ENCODE measurements around the gene SLC4A1.

The SLC4A1 gene

DNA sequence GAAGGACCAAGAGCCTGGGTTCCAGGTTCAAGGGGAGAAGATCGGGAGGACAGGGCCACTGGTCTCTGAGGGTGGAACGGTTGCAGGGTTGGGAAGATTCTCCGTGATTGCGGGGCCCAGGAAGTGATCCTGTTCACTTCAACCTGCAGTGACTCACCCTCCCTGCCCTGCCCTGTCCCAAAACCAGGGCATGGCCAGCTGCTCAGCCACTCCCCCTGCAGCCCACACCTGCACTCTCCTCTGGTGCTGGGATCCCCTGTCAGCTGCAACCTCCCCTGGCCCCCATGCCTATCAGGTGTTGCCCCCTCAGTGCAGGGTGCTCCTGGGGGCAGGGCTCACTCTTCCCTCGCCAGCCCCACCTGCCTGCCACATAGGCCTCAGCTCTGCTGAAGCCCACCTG, 41.5 kb upstream of the SLC4A1 start:
- no peak overlapping the region for H3K4me3 ChIP-seq (replicated peaks; ENCODE audit: low read depth, low read length)
- TF ChIP-seq, protein P1, sequence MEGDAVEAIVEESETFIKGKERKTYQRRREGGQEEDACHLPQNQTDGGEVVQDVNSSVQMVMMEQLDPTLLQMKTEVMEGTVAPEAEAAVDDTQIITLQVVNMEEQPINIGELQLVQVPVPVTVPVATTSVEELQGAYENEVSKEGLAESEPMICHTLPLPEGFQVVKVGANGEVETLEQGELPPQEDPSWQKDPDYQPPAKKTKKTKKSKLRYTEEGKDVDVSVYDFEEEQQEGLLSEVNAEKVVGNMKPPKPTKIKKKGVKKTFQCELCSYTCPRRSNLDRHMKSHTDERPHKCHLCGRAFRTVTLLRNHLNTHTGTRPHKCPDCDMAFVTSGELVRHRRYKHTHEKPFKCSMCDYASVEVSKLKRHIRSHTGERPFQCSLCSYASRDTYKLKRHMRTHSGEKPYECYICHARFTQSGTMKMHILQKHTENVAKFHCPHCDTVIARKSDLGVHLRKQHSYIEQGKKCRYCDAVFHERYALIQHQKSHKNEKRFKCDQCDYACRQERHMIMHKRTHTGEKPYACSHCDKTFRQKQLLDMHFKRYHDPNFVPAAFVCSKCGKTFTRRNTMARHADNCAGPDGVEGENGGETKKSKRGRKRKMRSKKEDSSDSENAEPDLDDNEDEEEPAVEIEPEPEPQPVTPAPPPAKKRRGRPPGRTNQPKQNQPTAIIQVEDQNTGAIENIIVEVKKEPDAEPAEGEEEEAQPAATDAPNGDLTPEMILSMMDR (IDR thresholded peaks at IDR 0.05; ENCODE audit: insufficient read depth, low read length, poor library complexity, severe bottlenecking), result no peak
- H3K27me3 ChIP-seq (replicated peaks; ENCODE audit: control insufficient read depth, insufficient read depth, low read length), result peaks cover 3% of the 10 kb centered on the region
- H3K36me3 ChIP-seq (ENCODE audit: control insufficient read depth, insufficient read depth, low read length), result no peaks in the 10 kb centered on the region
- DNase-seq (ENCODE audit: extremely low read depth, insufficient read length), result no peak

DNA sequence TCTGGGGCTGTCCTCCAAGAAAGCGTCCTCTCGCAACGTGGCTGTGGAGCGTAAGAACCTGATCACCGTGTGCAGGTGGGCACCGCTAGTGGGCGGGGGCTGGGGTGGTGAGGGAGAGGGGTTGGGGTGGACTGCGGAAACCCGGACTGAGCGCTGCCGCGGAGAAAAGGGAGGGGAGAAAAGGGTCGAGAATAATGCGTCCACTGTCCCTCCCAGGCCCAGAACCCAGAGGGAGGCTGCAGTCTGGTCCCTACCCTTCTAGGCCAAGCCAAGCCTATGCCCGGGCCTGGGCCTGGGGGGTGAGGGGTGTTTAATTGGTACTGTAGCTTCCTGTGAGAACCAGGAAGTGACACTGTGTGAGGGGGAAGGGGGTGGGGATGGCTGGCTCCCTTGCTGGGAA, 40.9 kb upstream of the SLC4A1 start:
- H3K4me3 ChIP-seq (replicated peaks; ENCODE audit: low read depth, low read length), result peak overlapping the region; percentile 33; the same call in 1 of the 2 replicates
- DNase-seq (ENCODE audit: extremely low read depth, insufficient read length), result no peak
- TF ChIP-seq, protein P1 (IDR thresholded peaks at IDR 0.05; ENCODE audit: insufficient read depth, low read length, poor library complexity, severe bottlenecking), result no peak
- H3K36me3 ChIP-seq (ENCODE audit: control insufficient read depth, insufficient read depth, low read length), result no peaks in the 10 kb centered on the region
- H3K27me3 ChIP-seq (replicated peaks; ENCODE audit: control insufficient read depth, insufficient read depth, low read length), result peaks cover 3% of the 10 kb centered on the region

DNA sequence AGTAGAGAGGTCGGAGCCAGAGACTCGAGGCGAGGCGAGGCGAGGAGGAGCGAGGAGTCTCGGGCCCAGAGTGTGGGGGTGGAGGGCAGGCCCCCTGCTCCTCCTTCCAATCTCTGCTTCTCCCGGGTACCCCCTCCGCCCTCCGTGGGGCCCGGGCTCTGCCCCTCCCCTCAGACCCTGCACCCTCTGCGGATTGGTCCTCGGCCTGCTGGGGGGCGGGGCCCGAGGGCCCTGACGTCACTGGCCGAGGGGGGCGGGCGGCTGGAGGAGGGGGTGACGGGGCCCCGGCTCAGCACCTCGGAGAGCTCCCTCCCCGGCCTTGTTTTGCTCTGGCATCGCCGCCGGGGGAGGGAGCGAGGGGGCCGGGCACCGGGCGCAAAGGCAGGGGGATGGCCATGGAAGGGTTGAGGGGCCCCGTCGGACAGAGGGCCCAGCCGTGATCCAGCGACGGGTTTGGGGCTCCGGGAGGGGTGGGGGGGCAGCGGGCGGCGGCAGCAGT, 40.4 kb upstream of the SLC4A1 start, which contains the start of gene RUNDC3A:
RUNDC3A (plus strand) TSS at position 282 of the 499 bp plus-strand sequence. CDS start 232 bp downstream, outside the sequence.
- TF ChIP-seq, protein P1 (IDR thresholded peaks at IDR 0.05; ENCODE audit: insufficient read depth, low read length, poor library complexity, severe bottlenecking), result no peak
- no peaks in the 10 kb centered on the region for H3K36me3 ChIP-seq (ENCODE audit: control insufficient read depth, insufficient read depth, low read length)
- peak within 1 kb of the TSS; percentile 33; the same call in 1 of the 2 replicates for H3K4me3 ChIP-seq (replicated peaks; ENCODE audit: low read depth, low read length)
- peak; percentile 79 for DNase-seq (ENCODE audit: extremely low read depth, insufficient read length)
- peaks cover 3% of the 10 kb centered on the region for H3K27me3 ChIP-seq (replicated peaks; ENCODE audit: control insufficient read depth, insufficient read depth, low read length)

DNA sequence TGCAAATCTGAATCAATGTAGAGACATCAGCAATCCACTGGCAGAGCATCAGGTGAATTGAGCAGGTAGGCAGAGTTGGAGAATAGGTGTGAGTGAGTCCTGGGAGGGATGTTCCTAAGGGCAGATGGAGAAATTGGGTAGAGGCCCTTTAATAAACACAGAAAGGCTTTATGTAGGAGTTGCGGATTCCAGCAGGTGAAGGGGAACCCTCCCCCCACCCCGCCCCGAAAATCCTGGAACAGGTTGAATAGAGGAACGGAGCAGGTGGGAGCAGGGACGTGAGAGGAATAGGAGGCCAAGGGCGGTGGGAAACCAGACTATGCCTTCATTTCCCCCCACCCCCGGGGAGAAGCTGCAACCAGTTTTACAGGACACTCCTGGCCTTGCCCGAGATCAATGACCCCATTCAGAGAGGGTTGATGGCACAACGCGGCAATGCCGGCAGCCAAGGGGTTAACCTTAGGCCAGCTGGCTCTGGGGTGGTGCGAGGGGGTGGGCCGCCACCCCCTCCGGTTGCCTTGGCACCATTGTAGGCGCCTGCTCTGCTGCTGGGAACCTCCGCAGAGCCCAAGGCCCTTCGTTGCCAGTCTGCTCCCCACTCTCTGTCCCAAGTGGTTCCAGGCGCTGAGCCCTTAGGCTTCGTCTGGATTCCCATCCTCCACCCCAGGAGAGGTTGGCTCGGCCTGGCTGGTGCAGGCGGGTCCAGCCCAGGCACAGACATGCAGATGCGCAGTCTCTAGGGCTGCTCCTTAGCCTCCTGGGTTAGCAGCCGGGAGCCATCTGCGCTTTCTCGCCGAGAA, 39.7 kb upstream of the SLC4A1 start:
- no peak for DNase-seq (ENCODE audit: extremely low read depth, insufficient read length)
- Histone ChIP-seq H3K36me3 (ENCODE audit: control insufficient read depth, insufficient read depth, low read length) (no peaks in the 10 kb centered on the region), H3K4me3 (replicated peaks; ENCODE audit: low read depth, low read length) (no peak overlapping the region), H3K27me3 (replicated peaks; ENCODE audit: control insufficient read depth, insufficient read depth, low read length) (peaks cover 3% of the 10 kb centered on the region)
- TF ChIP-seq, protein P1 (IDR thresholded peaks at IDR 0.05; ENCODE audit: insufficient read depth, low read length, poor library complexity, severe bottlenecking), result no peak

DNA sequence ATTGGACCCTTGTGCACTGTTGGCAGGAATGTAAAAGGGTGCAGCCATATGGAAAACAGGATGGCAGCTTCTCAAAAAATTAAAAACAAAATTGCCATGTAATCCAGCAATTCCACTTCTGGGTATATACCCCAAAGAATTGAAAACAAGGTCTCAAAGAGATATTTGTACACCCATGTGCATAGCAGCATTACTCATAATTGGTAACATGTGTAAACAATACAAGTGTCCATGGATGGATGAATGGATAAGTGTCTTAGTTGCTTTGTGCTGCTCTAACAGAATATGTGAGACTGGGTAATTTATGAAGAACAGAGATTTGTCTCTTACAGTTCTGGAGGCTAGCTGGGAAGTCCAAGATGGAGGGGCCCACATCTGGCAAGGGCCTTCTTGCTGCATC, 36.7 kb upstream of the SLC4A1 start:
- Histone ChIP-seq H3K27me3 (replicated peaks; ENCODE audit: control insufficient read depth, insufficient read depth, low read length) (peaks cover 3% of the 10 kb centered on the region), H3K36me3 (ENCODE audit: control insufficient read depth, insufficient read depth, low read length) (no peaks in the 10 kb centered on the region), H3K4me3 (replicated peaks; ENCODE audit: low read depth, low read length) (no peak overlapping the region)
- TF ChIP-seq, protein P1 (IDR thresholded peaks at IDR 0.05; ENCODE audit: insufficient read depth, low read length, poor library complexity, severe bottlenecking), result no peak
- no peak for DNase-seq (ENCODE audit: extremely low read depth, insufficient read length)
